GM10266 (cell line): Measurements from ENCODE around the gene IL11.
A peak's percentile ranks its signal among the peaks of the same experiment; 100 is the strongest.

Experiments used
- DNase-seq: peaks from one replicate; pipeline ENCODE4 v3.0.0; 2012; ENCODE audit errors: extremely low spot score
- TF ChIP-seq, protein P1 (sequence below): IDR thresholded peaks from 2 replicates; pipeline ENCODE4 v1.5.1; 2012; ENCODE audit warnings: mild to moderate bottlenecking, low read depth; ENCODE audit not compliant: control insufficient read depth, insufficient read depth; ENCODE audit errors: missing control alignments

The IL11 gene

DNA sequence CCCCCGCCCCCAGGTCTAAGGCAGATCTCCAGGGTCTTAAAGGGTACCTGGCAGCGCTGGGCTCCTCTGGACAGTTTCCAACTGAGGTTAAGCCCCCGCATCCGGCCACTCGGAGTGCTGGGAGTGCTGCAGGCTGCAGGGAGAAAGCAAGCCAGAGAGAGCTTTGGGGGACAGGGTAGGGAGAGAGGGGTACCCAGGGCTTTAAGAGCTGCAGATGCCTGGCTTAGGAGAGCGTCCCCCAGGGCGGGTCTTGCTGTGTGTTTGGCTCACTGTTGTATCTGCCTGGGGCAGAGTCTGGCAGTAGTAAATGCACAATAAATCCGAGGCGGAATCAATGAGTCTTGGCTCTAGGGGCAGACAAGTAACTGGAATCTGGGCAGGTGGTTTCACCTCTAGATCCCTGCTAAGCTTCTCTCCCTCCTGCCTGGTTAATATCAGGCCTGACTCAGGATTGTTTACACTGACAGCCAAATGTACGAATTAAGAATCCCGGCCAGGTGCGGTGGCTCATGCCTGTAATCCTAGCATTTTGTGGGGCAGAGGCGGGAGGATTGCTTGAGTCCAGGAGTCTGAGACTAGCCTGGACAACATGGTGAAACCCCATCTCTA, 14.9 kb downstream of the IL11 start:
- no peak for DNase-seq
- TF ChIP-seq, protein P1, sequence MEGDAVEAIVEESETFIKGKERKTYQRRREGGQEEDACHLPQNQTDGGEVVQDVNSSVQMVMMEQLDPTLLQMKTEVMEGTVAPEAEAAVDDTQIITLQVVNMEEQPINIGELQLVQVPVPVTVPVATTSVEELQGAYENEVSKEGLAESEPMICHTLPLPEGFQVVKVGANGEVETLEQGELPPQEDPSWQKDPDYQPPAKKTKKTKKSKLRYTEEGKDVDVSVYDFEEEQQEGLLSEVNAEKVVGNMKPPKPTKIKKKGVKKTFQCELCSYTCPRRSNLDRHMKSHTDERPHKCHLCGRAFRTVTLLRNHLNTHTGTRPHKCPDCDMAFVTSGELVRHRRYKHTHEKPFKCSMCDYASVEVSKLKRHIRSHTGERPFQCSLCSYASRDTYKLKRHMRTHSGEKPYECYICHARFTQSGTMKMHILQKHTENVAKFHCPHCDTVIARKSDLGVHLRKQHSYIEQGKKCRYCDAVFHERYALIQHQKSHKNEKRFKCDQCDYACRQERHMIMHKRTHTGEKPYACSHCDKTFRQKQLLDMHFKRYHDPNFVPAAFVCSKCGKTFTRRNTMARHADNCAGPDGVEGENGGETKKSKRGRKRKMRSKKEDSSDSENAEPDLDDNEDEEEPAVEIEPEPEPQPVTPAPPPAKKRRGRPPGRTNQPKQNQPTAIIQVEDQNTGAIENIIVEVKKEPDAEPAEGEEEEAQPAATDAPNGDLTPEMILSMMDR: no peak

DNA sequence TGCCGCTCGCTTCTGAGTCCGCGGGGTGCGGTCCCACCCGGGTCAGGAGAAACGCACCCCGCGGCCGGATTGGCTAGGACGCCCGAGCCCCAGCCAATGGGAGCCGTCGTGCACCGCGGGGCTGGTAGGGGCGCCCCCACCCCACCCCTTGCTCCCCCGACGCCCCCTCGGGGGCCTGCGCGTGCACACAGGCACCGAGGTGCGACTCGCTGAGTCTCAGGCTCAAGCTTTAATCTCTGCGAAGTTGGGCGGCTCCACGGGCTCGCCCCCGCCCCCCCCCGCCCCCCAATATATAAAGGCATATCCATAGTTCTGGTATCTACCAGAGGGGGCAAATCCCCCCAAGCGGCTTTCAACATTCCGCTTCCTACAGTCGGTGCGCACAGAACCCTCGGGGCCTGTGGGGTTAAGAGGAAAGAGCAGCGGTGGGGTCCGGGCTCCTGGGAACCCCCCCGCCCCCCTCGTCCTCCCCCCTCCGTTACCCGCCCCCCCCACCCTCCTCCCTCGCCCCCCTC, 15.5 kb downstream of the IL11 start, which contains the start of gene COX6B2:
Gene COX6B2 (minus strand): TSS at position 22 of the 515 bp plus-strand sequence. CDS start 198 bp downstream, outside the sequence.
- TF ChIP-seq, protein P1: no peak

DNA sequence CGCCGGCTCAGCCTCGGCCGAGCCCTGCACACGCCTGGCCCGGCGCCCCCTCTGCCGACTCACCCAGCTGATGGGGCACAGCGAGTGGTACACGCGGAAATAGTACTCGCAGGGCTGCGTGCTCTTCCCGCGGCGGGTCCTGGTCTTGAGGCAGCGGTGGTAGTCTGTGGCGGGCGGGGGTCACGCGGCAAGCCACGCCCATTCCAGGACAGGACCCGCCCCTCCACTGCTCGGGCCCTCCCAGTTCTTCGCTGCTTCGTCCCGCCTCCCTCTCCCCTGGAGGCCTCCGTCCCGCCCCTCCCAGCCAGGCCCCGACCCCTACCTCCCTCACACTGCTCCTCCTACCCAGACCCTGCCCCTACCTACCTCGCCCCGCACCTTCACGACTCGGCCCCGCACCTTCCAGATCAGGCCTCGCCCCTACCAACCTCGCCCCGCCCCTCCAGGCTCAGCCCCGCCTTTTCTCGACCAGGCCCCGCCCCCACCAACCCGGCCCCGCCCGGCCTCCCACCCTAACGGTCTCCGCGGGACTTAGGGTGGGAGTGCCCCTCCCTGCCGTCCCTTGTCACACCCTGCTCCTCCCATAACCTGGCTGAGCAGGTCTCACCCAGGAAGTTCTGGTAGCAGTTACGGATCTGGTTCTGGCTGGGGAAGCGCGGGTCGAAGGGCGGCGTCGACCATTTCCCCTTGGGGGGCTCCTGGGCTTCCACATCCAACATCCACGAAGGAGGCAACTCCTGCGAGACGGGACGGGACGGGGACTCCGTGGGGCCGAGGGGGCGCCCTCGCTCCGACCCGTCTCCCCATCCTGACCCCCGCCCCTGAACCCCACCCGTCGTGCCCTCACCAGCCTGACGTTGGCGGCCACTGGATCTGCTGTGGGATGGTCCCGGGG, 16.2 kb downstream of the IL11 start:
- peak; percentile 88 for DNase-seq
- TF ChIP-seq, protein P1: no peak

More for the DNA sequence above, 15.5 kb downstream of the IL11 start, which contains the start of gene COX6B2:
- no peak for DNase-seq

DNA sequence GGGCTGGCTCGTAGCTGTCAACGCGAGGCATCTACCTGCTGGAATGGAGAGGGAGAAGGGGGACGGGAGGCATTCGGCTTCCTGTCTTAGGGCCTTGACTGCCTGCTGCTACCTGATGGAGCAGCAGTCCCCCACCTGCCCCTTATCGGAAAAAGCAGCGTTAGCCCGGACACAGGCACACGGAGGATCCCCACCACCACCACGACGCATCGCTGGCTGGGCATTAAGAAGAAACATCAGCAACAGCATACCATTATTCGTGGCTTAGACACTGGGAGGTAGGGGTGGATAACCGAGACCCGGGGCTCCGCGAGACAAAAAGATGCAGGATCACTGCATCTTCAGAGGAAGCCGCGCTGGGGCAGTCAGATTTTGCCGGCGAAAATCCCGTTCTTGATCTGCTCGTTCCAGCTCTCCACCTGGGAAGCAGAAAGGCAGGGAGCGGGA, 16.9 kb downstream of the IL11 start:
- TF ChIP-seq, protein P1: no peak
- DNase-seq: no peak

DNA sequence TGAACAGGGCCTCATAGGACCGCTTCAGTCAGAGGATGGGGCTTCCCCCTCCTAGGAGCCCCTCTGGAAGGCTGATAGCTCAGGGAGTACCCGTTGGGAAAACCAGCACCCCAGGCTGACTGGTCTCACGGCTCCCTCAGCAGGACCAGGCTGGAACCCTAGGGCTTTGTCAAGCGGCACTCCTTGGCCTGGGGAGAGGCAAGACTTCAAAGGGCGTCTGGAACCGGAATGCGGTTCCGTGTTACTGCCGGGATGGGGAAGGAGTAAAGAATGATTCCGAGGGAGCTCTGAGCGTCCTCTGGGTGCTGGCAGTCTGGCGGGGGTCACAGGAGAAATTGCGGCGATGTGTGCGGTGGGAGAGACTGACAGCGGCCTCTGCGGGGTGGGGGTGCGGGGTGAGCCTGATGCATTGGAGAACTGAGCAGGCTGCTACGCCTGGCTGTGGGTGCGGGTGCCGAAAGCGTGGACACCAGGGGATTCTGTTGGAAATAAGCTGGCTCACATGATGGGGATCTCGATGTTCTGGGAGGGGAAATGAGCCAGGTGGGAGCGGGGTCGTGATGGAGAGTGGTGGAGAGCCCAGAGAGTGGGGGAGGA, 17.6 kb downstream of the IL11 start:
- TF ChIP-seq, protein P1: no peak
- no peak for DNase-seq

DNA sequence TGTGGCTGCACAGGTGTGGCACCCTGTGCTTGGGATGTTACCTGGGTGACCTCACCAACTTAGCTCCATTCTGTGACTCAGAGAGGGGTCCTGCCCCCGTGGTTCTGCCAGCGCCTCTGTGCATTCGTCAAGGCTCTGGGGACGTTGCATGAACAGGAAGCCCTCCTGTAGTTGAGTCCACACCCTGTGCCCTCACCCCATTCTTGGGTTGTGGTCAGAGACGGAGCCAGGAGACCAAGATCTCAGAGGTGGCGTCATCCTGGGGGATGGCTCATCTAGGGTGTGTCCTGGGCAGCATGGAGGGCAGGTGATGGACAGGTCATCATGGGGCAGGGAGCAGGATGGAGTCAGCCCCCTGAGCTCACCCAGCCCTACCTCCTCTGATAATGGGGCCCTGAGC, 18.2 kb downstream of the IL11 start:
- DNase-seq: no peak
- TF ChIP-seq, protein P1: no peak
